Measurements from ENCODE around the gene PDCD1.

DNA sequence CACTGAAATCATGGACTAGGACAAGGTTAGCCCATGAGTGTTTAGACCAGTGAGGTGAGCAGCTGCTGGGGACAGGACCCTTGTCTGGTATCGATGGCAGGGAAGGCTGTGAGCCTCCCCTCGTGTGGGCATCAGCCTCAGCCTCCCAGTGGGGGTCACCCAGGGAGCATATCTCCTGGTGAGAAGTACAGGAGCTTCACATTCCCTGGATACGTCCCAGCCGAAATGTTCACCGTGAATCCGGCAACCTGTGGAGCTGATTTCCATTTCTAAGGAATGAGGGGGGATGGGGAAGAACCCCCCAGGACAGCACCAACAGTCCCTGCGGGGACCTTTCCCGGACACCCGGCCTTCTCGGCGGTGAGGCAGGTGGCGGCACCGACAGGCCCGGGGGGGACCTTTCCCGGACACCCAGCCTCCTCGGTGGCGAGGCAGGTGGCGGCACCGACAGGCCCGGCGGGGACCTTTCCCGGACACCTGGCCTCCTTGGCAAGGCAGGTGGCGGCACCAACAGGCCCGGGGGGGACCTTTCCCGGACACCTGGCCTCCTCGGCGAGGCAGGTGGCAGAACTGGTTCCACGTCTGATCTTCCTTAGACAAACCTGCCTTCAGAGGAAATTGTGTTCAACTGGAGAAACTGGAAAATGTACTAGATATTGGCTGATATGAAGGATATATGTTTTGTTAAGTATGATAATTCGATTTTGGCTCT, 32.0 kb upstream of the PDCD1 start:
- TF ChIP-seq EP300 (IDR thresholded peaks at IDR 0.05) (no peak), POLR2AphosphoS5 (IDR thresholded peaks at IDR 0.05) (no peak), POLR2A (IDR thresholded peaks at IDR 0.05) (no peak)
- TF ChIP-seq, protein P1, sequence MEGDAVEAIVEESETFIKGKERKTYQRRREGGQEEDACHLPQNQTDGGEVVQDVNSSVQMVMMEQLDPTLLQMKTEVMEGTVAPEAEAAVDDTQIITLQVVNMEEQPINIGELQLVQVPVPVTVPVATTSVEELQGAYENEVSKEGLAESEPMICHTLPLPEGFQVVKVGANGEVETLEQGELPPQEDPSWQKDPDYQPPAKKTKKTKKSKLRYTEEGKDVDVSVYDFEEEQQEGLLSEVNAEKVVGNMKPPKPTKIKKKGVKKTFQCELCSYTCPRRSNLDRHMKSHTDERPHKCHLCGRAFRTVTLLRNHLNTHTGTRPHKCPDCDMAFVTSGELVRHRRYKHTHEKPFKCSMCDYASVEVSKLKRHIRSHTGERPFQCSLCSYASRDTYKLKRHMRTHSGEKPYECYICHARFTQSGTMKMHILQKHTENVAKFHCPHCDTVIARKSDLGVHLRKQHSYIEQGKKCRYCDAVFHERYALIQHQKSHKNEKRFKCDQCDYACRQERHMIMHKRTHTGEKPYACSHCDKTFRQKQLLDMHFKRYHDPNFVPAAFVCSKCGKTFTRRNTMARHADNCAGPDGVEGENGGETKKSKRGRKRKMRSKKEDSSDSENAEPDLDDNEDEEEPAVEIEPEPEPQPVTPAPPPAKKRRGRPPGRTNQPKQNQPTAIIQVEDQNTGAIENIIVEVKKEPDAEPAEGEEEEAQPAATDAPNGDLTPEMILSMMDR (IDR thresholded peaks at IDR 0.05), result no peak

Measured in upper lobe of left lung (tissue), 4 donors.